Amygdala (tissue), 56 donors: ENCODE measurements around the gene VMO1.

ENCODE experiments used
- DNase-seq, 56 donors: peaks; one replicate each; lab custom pipeline; 2025; lab: John Stamatoyannopoulos, UW

VMO1 gene

DNA sequence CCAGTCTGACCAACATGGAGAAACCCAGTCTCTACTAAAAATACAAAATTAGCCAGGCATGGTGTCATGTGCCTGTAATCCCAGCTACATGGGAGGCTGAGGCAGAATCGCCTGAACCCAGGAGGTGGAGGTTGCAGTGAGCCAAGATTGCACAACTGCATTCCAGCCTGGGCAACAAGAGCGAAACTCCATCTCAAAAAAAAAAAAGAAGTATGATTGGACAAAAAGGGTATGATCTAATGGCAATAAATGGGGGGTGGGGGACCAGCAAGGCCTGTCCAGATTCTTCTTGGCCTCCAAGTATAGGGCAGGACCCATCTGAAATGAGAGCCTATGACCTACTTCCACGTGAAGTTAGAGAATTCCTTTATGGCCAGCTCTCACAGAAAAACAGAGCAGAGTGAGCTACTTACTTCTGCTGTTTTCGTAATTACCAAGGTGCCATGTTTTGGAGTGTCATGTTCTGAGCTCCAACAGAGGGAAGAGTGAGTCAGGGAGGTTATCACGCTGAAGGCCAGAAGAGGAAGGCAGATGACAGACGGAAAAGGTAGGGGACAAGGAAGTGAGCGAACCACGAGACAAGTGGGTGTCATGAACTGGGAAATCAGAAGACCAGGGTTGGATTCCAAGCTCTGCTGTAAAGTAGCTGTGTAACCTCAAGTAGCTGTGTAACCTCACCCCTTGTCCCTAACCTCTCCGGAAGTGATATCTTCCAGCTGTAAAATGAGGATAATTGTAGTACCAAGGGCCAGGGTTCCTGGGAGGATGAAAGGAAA, 50.1 kb downstream of the VMO1 start:
- peak in 7 of 56 donors; percentile 14 to 50 (median 20) for DNase-seq
